NCI-H2196 treated with DMSO at 0.1 percent for 48 hours (cell line): ENCODE measurements around the gene LDHD.

Experiments used
- DNase-seq: peaks from one replicate; lab custom pipeline; 2025; ENCODE audit not compliant: unreplicated experiment; lab: John Stamatoyannopoulos, UW

Gene LDHD

DNA sequence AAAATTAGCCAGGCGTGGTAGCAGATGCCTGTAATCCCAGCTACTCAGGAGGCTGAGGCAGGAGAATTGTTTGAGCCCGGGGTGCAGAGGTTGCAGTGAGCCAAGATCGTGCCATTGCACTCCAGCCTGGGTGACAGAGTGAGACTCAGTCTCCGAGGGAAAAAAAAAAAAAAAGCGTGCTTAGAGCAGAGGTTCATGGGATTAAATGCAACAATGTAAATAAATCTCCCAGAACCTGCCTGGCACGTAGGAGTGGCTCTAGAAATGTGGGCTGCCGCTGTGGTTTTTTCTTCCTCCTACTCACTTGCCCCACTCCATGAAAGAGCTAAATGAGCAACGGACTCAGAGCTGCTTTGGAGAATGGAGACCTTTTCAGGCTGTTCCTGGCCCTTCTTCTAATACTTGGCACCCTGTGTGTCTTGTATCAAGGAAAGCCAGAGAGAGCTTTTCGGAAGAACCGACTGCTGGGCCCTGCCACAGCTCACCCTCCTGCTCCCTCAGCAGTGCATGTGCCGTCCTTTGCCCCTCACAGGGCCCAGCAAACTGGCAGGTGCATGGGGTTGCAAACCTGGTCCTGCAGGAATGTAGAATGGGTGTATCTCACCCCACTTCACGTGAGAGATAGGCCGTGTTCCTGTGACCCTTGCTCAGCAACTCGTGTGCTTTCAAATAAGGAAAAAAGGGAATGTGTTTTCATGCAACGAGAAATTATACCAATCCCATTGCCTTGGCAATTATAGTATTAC lies 52.0 kb downstream of the LDHD start:
- DNase-seq, result no peak

DNA sequence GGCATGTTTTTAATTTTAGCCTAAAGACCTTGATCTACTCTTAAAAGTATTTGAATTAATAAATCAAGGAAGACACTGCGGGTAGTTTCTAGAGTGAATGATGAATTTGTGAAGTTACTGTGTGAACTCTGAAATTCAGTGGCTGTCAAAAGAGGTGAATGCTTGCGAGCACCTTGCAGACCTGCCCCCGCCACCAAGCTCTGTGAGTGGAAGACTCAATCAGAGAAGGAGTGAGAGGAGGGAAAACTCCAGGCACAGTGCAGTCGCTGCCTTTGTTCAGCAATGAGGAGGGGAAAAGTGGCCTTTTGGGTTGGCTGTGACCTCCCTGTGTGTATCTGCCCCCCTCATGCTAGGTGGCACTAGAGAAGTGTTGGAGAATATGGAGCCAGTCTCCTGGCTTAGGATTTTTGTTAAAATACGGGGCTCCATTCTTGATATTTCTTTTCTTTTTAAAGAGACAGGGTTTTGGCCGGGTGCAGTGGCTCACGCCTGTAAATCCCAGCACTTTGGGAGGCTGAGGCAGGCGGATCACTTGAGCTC lies 53.0 kb downstream of the LDHD start:
- DNase-seq, result no peak

DNA sequence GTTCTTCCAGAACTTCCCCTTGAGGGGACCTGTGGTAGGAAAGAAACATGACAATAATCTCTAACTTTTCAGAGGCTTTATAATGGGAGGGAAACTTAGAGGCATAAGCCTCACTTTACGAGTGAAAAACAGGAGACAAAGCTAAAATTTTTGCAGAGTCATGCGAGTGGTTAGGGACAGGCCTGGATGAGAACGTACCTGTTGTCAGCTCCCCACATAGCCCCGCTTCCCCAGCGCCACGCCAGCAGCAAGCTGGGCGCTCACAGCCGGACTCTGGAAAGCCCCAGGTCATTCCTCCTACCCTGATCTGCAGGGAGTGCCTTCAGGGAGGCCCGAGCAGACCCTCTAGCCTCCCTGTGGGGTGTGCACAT lies 53.6 kb downstream of the LDHD start:
- no peak for DNase-seq

DNA sequence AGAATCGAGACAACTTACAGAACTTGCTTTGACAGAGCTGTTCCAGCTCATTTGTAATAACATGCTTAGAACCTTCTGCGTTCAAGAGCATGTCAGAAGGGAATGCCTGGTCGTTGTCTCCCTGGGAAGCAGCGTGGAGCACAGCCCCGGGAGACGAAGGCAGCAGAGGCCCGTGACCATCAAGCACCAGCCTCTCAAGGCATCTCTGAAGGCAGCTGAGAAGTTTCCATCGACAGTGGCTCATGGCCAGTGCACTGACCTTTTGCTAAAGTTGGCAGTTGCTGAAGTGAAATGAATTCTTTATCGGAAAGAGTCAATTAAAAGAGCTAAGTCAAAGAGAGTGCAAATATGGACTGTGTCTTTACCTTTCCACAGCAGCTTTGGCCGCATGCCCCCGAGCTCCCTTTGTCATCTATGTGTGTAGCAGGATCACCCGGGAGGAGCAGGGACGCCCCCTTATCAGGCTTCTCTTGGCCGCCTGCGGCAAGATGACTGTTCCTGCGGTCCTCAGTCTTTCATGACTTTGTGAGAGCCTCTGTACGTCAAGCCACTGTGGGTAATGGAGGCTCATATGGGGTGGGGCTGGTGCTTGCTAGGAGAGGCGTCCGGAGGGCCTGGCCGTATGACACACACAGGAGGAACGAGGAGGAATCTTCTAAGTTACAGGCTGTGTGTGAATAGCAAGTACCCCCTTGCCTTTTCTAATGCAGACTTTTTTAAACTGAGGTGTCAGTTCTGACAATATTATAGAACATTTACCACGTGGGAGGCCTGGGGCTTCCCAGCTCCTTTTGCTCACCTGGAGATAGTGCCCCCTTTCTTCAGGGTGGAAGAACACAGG lies 54.2 kb downstream of the LDHD start:
- DNase-seq, result no peak
